ENCODE measurements around the gene SPEF2. TPM values are rescaled to one million over a fixed set of nuclear protein-coding genes. Genes with fewer than 3 reads are reported as not detected.

Gene SPEF2
- polyA plus RNA-seq, 1 donor from 2014 or later = 18.5 TPM

- H3K27me3 ChIP-seq (ENCODE audit: insufficient read depth, low read depth, low read length) = no peaks in the 10 kb centered on the region
- H3K4me3 ChIP-seq (ENCODE audit: low read length) = no peak overlapping the region
- H3K36me3 ChIP-seq (ENCODE audit: insufficient read depth, low read length) = no peaks in the 10 kb centered on the region
- no peaks in the 10 kb centered on the region for H4K20me1 ChIP-seq (ENCODE audit: insufficient read depth)
- no peak overlapping the region for H3K27ac ChIP-seq (ENCODE audit: low read length)
- no peaks in the 10 kb centered on the region for H3K9me2 ChIP-seq (ENCODE audit: insufficient read depth, low read length)
- no peaks in the 10 kb centered on the region for H3K79me2 ChIP-seq (replicated peaks; ENCODE audit: insufficient read depth, low read length)
- H3K9me3 ChIP-seq (ENCODE audit: low read length) = no peaks in the 10 kb centered on the region
- no peak overlapping the region for H3K4me2 ChIP-seq (ENCODE audit: low read length)
- no peaks in the 10 kb centered on the region for H3F3A ChIP-seq (ENCODE audit: insufficient read depth, low read length, poor library complexity, severe bottlenecking)
- no peak overlapping the region for H3K9ac ChIP-seq (ENCODE audit: low read length)
- H2AFZ ChIP-seq (ENCODE audit: low read depth, low read length) = no peak overlapping the region
- TF ChIP-seq RAD21 (conservative IDR thresholded peaks at IDR 0.05) (no peak), POLR2AphosphoS5 (IDR thresholded peaks at IDR 0.05) (no peak), REST (IDR thresholded peaks at IDR 0.05; ENCODE audit: borderline replicate concordance) (no peak), CTCF (IDR thresholded peaks at IDR 0.05; ENCODE audit: poor library complexity, severe bottlenecking) (no peak), MXI1 (conservative IDR thresholded peaks at IDR 0.05; ENCODE audit: poor library complexity, severe bottlenecking) (no peak), TAF1 (IDR thresholded peaks at IDR 0.05; ENCODE audit: low read depth) (no peak), EP300 (conservative IDR thresholded peaks at IDR 0.05; ENCODE audit: poor library complexity, severe bottlenecking) (no peak), SMC3 (conservative IDR thresholded peaks at IDR 0.05; ENCODE audit: poor library complexity) (no peak), EZH2 (IDR thresholded peaks at IDR 0.05; ENCODE audit: borderline replicate concordance, insufficient read depth, low read length, poor library complexity, severe bottlenecking) (no peak)
These were observed 235.1 kb downstream of the SPEF2 start for GRCh38 chr5:35852773-35853172.

- Histone ChIP-seq H3K27me3 (ENCODE audit: insufficient read depth, low read depth, low read length) (no peaks in the 10 kb centered on the region), H3K9me3 (ENCODE audit: low read length) (no peaks in the 10 kb centered on the region), H3K9ac (ENCODE audit: low read length) (no peak overlapping the region), H4K20me1 (ENCODE audit: insufficient read depth) (no peaks in the 10 kb centered on the region), H3K36me3 (ENCODE audit: insufficient read depth, low read length) (no peaks in the 10 kb centered on the region), H3K27ac (ENCODE audit: low read length) (no peak overlapping the region), H3K9me2 (ENCODE audit: insufficient read depth, low read length) (no peaks in the 10 kb centered on the region), H3K79me2 (replicated peaks; ENCODE audit: insufficient read depth, low read length) (no peaks in the 10 kb centered on the region), H3K4me3 (ENCODE audit: low read length) (no peak overlapping the region), H3K4me2 (ENCODE audit: low read length) (no peak overlapping the region), H2AFZ (ENCODE audit: low read depth, low read length) (no peak overlapping the region), H3F3A (ENCODE audit: insufficient read depth, low read length, poor library complexity, severe bottlenecking) (no peaks in the 10 kb centered on the region)
- TF ChIP-seq EZH2 (IDR thresholded peaks at IDR 0.05; ENCODE audit: borderline replicate concordance, insufficient read depth, low read length, poor library complexity, severe bottlenecking) (no peak), SMC3 (conservative IDR thresholded peaks at IDR 0.05; ENCODE audit: poor library complexity) (no peak), MXI1 (conservative IDR thresholded peaks at IDR 0.05; ENCODE audit: poor library complexity, severe bottlenecking) (no peak), POLR2AphosphoS5 (IDR thresholded peaks at IDR 0.05) (no peak)
These were observed 236.0 kb downstream of the SPEF2 start for GRCh38 chr5:35853631-35854030.

All from neural cell (in vitro differentiated cells).